ENCODE data around the gene PARVG. TPM values are rescaled to one million over a fixed set of nuclear protein-coding genes. Genes with fewer than 3 reads are reported as not detected.

PARVG gene
- total RNA-seq, 1 donor from 2014 or later: 0.27 TPM

DNA sequence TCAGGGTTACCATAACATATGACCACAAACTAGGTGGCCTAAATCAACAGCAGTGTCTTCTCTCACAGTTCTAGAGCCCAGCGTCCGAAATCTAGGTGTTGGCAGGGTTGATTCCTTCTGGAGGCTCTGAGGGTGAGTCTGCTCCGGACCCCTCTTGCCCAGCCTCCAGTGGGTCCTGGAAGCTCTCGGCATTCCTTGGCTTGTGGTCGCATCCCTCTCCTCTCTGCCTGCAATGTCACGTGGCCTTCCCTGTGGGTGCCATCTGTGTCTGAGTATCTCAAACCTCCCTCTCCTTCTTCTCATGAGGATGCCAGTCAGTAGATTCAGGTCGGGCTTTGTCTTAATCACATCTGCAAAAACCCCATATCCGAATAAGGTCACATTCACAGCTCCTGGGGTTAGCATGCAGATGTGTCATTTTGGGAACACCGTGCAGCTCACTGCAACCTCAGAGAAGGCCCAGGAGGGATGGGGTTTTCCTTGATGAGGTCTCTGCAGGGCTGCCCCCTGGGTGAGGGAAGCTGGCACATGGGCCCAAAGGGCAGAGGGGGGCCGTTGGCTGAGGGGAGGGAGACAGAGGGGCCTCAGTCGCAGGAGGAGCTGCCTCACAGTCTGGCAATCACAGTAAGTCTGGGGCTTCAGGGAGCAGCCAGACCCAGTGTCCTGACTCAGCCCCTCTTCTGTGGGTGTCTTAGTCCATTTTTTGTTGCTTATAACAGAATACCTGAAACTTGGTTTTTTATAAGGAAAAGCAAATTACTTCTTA lies 41.2 kb downstream of the PARVG start:
- DNase-seq (ENCODE audit: low spot score): no peak
- Mint-ChIP-seq H3K27ac (ENCODE audit: unreplicated experiment) (no peak overlapping the region), H3K36me3 (ENCODE audit: low read depth) (no peaks in the 10 kb centered on the region), H3K4me3 (ENCODE audit: unreplicated experiment) (no peak overlapping the region), H3K27me3 (ENCODE audit: low read depth) (peaks cover 43% of the 10 kb centered on the region), H3K9me3 (ENCODE audit: low read depth) (peaks cover 6% of the 10 kb centered on the region), H3K4me1 (ENCODE audit: low read depth) (no peaks in the 10 kb centered on the region)
- TF ChIP-seq, protein P1, sequence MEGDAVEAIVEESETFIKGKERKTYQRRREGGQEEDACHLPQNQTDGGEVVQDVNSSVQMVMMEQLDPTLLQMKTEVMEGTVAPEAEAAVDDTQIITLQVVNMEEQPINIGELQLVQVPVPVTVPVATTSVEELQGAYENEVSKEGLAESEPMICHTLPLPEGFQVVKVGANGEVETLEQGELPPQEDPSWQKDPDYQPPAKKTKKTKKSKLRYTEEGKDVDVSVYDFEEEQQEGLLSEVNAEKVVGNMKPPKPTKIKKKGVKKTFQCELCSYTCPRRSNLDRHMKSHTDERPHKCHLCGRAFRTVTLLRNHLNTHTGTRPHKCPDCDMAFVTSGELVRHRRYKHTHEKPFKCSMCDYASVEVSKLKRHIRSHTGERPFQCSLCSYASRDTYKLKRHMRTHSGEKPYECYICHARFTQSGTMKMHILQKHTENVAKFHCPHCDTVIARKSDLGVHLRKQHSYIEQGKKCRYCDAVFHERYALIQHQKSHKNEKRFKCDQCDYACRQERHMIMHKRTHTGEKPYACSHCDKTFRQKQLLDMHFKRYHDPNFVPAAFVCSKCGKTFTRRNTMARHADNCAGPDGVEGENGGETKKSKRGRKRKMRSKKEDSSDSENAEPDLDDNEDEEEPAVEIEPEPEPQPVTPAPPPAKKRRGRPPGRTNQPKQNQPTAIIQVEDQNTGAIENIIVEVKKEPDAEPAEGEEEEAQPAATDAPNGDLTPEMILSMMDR (IDR thresholded peaks at IDR 0.05): no peak

DNA sequence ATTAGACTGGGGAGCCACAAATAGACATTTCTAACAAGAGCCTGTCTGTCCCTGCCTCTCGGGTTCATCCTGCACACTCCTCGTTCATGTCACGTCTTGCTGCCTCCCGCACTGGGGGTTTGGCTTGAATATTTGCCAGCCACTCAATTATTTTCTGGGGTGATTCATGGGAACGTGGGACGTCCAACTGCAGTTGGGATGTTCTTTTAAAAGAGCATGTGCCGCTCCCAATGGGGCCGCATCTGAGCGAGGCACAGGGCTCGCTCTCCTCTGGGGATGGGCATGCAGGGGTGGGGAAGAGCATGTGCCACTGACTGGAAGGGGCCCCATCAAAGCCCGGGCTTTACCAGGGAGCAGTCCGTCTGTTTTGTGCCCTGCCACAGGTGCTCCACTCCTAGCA lies 43.4 kb downstream of the PARVG start:
- peaks cover 14% of the 10 kb centered on the region for H3K9me3 Mint-ChIP-seq (ENCODE audit: low read depth)
- no peak overlapping the region for H3K27ac Mint-ChIP-seq (ENCODE audit: unreplicated experiment)
- DNase-seq (ENCODE audit: low spot score): peak; percentile 44
- H3K4me1 Mint-ChIP-seq (ENCODE audit: low read depth): no peaks in the 10 kb centered on the region
- no peak overlapping the region for H3K4me3 Mint-ChIP-seq (ENCODE audit: unreplicated experiment)
- peaks cover 43% of the 10 kb centered on the region for H3K27me3 Mint-ChIP-seq (ENCODE audit: low read depth)
- H3K36me3 Mint-ChIP-seq (ENCODE audit: low read depth): no peaks in the 10 kb centered on the region
- TF ChIP-seq, protein P1 (IDR thresholded peaks at IDR 0.05): no peak

DNA sequence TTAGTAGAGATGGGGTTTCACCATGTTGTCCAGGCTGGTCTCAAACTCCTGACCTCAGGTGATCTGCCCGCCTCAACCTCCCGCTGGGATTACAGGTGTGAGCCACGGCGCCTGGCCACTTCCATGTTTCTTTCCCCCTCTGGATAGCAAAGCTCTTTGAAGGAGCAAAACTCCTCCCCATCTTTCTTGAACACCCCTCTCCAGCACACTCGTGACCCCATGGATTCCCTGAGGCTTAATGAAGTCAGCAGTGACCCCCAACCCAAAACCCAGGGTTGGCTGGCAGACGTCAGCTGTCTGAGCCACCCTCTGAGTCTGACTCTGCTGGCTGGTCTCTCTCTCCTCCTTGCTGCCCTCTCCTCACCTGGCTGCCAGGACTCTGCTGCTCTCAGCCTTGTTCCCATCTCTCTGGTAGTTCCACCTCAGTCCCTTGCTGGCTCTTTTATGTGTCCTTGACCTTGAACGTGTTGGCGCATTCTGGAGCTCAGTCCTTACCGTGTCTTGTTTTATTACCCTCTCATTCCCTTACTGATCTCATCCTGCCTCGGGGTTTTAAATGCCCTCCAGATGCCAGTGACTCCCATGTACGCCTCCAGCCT lies 44.5 kb downstream of the PARVG start:
- Mint-ChIP-seq H3K4me1 (ENCODE audit: low read depth) (no peaks in the 10 kb centered on the region), H3K4me3 (ENCODE audit: unreplicated experiment) (no peak overlapping the region), H3K27ac (ENCODE audit: unreplicated experiment) (no peak overlapping the region), H3K9me3 (ENCODE audit: low read depth) (peaks cover 22% of the 10 kb centered on the region), H3K27me3 (ENCODE audit: low read depth) (peaks cover 43% of the 10 kb centered on the region), H3K36me3 (ENCODE audit: low read depth) (no peaks in the 10 kb centered on the region)
- TF ChIP-seq, protein P1 (IDR thresholded peaks at IDR 0.05): no peak
- DNase-seq (ENCODE audit: low spot score): no peak

GRCh38 chr22:44225812-44226211 lies 45.1 kb downstream of the PARVG start:
- no peak overlapping the region for H3K27ac Mint-ChIP-seq (ENCODE audit: unreplicated experiment)
- TF ChIP-seq, protein P1 (IDR thresholded peaks at IDR 0.05): no peak
- no peak overlapping the region for H3K4me3 Mint-ChIP-seq (ENCODE audit: unreplicated experiment)
- DNase-seq (ENCODE audit: low spot score): no peak
- peaks cover 43% of the 10 kb centered on the region for H3K27me3 Mint-ChIP-seq (ENCODE audit: low read depth)
- no peaks in the 10 kb centered on the region for H3K36me3 Mint-ChIP-seq (ENCODE audit: low read depth)
- H3K9me3 Mint-ChIP-seq (ENCODE audit: low read depth): peaks cover 22% of the 10 kb centered on the region
- H3K4me1 Mint-ChIP-seq (ENCODE audit: low read depth): no peaks in the 10 kb centered on the region

DNA sequence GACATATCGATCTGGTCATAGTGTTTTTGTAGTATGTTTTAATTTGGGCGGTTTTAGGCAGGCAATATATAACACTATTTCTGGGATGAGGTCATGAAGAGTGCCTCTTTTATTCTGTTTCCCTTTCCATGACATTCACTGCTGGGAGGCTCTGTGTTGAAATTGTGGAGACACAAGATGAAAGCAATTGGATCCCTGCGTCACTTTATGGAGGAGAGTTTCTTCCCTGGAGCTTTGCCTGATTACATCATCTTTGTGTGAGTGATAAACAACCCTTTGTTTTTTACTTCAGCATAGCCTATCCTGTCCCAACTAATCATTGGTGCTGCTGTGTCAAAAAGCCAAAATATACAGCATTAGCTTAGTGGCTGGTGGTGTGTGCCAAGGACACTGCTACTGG lies 48.6 kb downstream of the PARVG start:
- H3K36me3 Mint-ChIP-seq (ENCODE audit: low read depth): no peaks in the 10 kb centered on the region
- H3K4me3 Mint-ChIP-seq (ENCODE audit: unreplicated experiment): no peak overlapping the region
- H3K9me3 Mint-ChIP-seq (ENCODE audit: low read depth): peaks cover 17% of the 10 kb centered on the region
- no peak for DNase-seq (ENCODE audit: low spot score)
- H3K4me1 Mint-ChIP-seq (ENCODE audit: low read depth): no peaks in the 10 kb centered on the region
- H3K27me3 Mint-ChIP-seq (ENCODE audit: low read depth): peaks cover 21% of the 10 kb centered on the region
- H3K27ac Mint-ChIP-seq (ENCODE audit: unreplicated experiment): no peak overlapping the region
- TF ChIP-seq, protein P1 (IDR thresholded peaks at IDR 0.05): no peak
